ENCODE results near the gene PRTG.

DNA sequence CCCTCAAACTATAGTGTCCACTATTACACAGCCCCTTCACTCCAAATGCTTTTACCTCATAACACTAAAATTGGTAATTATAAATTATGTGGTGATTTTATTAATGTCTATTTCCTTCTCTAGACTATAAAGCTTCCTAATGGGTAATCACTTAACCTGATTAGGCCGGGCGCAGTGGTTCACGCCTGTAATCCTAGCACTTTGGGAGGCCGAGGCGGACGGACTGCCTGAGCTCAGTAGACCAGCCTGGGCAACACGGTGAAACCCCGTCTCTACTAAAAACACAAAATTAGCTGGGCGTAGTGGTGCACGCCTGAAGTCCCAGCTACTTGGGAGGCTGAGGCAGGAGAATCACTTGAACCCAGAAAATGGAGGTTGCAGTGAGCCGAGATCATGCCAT, 83.5 kb downstream of the PRTG start:
- no peak for TF ChIP-seq POLR2A (IDR thresholded peaks at IDR 0.05)
- TF ChIP-seq CTCF (IDR thresholded peaks at IDR 0.05): no peak

Measured in uterus (tissue), 2 donors.